Measurements from ENCODE around the gene MYADM. TPM values are rescaled to one million over a fixed set of nuclear protein-coding genes. Genes with fewer than 3 reads are reported as not detected.
A peak's percentile ranks its signal among the peaks of the same experiment; 100 is the strongest.

Gene MYADM
- total and polyA plus RNA-seq, 2 of the 13 experiments (the other 11 are each of a cell fraction or from before 2014, with no cell fraction given): 19.9 to 38.1 TPM

DNA sequence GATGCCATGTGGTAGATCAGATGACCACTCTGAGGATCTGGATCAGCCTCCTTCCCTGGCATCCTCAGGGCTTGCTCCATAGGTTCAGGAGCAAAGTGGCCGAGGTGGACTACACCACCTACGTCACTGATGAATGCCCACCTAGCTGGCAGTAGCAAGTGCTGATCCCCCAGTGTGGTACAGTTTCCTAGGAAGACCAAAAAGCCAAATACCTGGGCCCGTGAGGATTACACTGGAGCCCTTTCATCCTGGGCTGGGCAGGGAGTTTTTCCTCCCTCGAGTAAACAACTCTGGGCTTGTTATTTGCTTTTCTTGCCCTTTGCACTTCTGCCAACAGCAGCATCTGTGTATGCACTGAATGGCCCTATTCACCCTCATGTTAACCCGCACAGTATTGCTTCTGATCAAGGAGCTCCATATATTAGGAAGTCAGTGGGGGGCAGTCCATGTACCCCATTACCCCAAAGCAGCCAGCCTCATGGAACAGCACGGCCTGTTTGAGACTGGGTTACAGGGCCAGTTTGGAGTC, 3.3 kb upstream of the MYADM start (continued):
- no peak for TF ChIP-seq ZNF557 (CRISPR knock-in tag; IDR thresholded peaks at IDR 0.05)
- TF ChIP-seq KLF11 (CRISPR knock-in tag; IDR thresholded peaks at IDR 0.05): 0 out of 2 replicates have a peak, but pooled peaks have one; percentile 72
- peak; percentile 83 for TF ChIP-seq ERF (CRISPR knock-in tag; IDR thresholded peaks at IDR 0.05)
- no peak for TF ChIP-seq ZNF10 (CRISPR knock-in tag; IDR thresholded peaks at IDR 0.05; ENCODE audit: borderline replicate concordance, low read depth)
- TF ChIP-seq SMARCE1 (IDR thresholded peaks at IDR 0.05; ENCODE audit: borderline replicate concordance): no peak
- no peak for TF ChIP-seq ZNF3 (CRISPR knock-in tag; IDR thresholded peaks at IDR 0.05)
- TF ChIP-seq, protein P1, sequence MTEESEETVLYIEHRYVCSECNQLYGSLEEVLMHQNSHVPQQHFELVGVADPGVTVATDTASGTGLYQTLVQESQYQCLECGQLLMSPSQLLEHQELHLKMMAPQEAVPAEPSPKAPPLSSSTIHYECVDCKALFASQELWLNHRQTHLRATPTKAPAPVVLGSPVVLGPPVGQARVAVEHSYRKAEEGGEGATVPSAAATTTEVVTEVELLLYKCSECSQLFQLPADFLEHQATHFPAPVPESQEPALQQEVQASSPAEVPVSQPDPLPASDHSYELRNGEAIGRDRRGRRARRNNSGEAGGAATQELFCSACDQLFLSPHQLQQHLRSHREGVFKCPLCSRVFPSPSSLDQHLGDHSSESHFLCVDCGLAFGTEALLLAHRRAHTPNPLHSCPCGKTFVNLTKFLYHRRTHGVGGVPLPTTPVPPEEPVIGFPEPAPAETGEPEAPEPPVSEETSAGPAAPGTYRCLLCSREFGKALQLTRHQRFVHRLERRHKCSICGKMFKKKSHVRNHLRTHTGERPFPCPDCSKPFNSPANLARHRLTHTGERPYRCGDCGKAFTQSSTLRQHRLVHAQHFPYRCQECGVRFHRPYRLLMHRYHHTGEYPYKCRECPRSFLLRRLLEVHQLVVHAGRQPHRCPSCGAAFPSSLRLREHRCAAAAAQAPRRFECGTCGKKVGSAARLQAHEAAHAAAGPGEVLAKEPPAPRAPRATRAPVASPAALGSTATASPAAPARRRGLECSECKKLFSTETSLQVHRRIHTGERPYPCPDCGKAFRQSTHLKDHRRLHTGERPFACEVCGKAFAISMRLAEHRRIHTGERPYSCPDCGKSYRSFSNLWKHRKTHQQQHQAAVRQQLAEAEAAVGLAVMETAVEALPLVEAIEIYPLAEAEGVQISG (CRISPR knock-in tag; IDR thresholded peaks at IDR 0.05): peak; percentile 78
- TF ChIP-seq ZNF432 (CRISPR knock-in tag; IDR thresholded peaks at IDR 0.05; ENCODE audit: borderline replicate concordance): no peak
- no peak for TF ChIP-seq SIN3A (IDR thresholded peaks at IDR 0.05; ENCODE audit: borderline replicate concordance, low read depth, low read length)
- no peak for TF ChIP-seq TP53 (CRISPR knock-in tag; conservative IDR thresholded peaks at IDR 0.05)
- TF ChIP-seq ZNF556 (CRISPR knock-in tag; IDR thresholded peaks at IDR 0.05; ENCODE audit: borderline replicate concordance): no peak; the same call in 1 of the 2 replicates
- TF ChIP-seq GFI1 (CRISPR knock-in tag; IDR thresholded peaks at IDR 0.05; ENCODE audit: borderline replicate concordance): peak; percentile 63; the same call in 1 of the 2 replicates
- TF ChIP-seq ZNF652 (CRISPR knock-in tag; IDR thresholded peaks at IDR 0.05; ENCODE audit: borderline replicate concordance, low read depth): peak; percentile 86
- TF ChIP-seq CBX5 (CRISPR knock-in tag; IDR thresholded peaks at IDR 0.05; ENCODE audit: borderline replicate concordance): peak; percentile 79; the same call in 1 of the 2 replicates
- TF ChIP-seq GATAD1 (CRISPR knock-in tag; IDR thresholded peaks at IDR 0.05): peak; percentile 66; the same call in 1 of the 2 replicates
- TF ChIP-seq TCF7L2 (IDR thresholded peaks at IDR 0.05; ENCODE audit: low read depth, low read length): peak; percentile 81
- TF ChIP-seq, protein P2, sequence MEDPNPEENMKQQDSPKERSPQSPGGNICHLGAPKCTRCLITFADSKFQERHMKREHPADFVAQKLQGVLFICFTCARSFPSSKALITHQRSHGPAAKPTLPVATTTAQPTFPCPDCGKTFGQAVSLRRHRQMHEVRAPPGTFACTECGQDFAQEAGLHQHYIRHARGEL (CRISPR knock-in tag; IDR thresholded peaks at IDR 0.05): no peak
- TF ChIP-seq, protein P3, sequence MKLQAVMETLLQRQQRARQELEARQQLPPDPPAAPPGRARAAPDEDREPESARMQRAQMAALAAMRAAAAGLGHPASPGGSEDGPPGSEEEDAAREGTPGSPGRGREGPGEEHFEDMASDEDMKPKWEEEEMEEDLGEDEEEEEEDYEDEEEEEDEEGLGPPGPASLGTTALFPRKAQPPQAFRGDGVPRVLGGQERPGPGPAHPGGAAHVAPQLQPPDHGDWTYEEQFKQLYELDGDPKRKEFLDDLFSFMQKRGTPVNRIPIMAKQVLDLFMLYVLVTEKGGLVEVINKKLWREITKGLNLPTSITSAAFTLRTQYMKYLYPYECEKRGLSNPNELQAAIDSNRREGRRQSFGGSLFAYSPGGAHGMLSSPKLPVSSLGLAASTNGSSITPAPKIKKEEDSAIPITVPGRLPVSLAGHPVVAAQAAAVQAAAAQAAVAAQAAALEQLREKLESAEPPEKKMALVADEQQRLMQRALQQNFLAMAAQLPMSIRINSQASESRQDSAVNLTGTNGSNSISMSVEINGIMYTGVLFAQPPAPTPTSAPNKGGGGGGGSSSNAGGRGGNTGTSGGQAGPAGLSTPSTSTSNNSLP (IDR thresholded peaks at IDR 0.05; ENCODE audit: low read depth, low read length): peak; percentile 87
- no peak for TF ChIP-seq EZH2 (conservative IDR thresholded peaks at IDR 0.05; ENCODE audit: low read depth, low read length)
- no peak; the same call in 1 of the 2 replicates for TF ChIP-seq ZNF292 (CRISPR knock-in tag; IDR thresholded peaks at IDR 0.05; ENCODE audit: borderline replicate concordance, low read depth)
- TF ChIP-seq NFYB (CRISPR knock-in tag; IDR thresholded peaks at IDR 0.05): no peak; the same call in 1 of the 2 replicates
- TF ChIP-seq, protein P4, sequence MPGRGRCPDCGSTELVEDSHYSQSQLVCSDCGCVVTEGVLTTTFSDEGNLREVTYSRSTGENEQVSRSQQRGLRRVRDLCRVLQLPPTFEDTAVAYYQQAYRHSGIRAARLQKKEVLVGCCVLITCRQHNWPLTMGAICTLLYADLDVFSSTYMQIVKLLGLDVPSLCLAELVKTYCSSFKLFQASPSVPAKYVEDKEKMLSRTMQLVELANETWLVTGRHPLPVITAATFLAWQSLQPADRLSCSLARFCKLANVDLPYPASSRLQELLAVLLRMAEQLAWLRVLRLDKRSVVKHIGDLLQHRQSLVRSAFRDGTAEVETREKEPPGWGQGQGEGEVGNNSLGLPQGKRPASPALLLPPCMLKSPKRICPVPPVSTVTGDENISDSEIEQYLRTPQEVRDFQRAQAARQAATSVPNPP (CRISPR knock-in tag; IDR thresholded peaks at IDR 0.05): no peak
- TF ChIP-seq, protein P5, sequence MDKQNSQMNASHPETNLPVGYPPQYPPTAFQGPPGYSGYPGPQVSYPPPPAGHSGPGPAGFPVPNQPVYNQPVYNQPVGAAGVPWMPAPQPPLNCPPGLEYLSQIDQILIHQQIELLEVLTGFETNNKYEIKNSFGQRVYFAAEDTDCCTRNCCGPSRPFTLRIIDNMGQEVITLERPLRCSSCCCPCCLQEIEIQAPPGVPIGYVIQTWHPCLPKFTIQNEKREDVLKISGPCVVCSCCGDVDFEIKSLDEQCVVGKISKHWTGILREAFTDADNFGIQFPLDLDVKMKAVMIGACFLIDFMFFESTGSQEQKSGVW (CRISPR knock-in tag; IDR thresholded peaks at IDR 0.05; ENCODE audit: borderline replicate concordance): no peak
- TF ChIP-seq SETDB1 (CRISPR knock-in tag; IDR thresholded peaks at IDR 0.05; ENCODE audit: borderline replicate concordance): no peak

All from HepG2 (cell line).